ENCODE results near the gene EIF3CL.
A peak's percentile ranks its signal among the peaks of the same experiment; 100 is the strongest.
"Not testable (repeated sequence)": the region's sequence is repeated elsewhere in the genome, so short reads cannot be mapped to it uniquely, and the experiment has no call there.

EIF3CL gene

GRCh38 chr16:28403220-28404072 lies at the start of gene EIF3CL:
EIF3CL (minus strand) TSS chr16:28403841; CDS start chr16:28403618, 223 bp downstream.
- peak within 1 kb of the TSS; percentile 80 for H3K27ac Mint-ChIP-seq

GRCh38 chr16:28447081-28447480 lies 43.4 kb upstream of the EIF3CL start:
- H3K4me3 Mint-ChIP-seq, DNase-seq, H3K9me3 Mint-ChIP-seq, CTCF ChIA-PET, H3K4me1 Mint-ChIP-seq, H3K36me3 Mint-ChIP-seq, H3K27ac Mint-ChIP-seq, H3K27me3 Mint-ChIP-seq: not testable (repeated sequence)

More at GRCh38 chr16:28403220-28404072, at the start of gene EIF3CL:
- peak within 1 kb of the TSS; percentile 78 for H3K4me3 Mint-ChIP-seq
- H3K4me1 Mint-ChIP-seq, DNase-seq, H3K9me3 Mint-ChIP-seq, H3K27me3 Mint-ChIP-seq, H3K36me3 Mint-ChIP-seq, CTCF ChIA-PET: not testable (repeated sequence)

GRCh38 chr16:28446388-28446787 lies 42.7 kb upstream of the EIF3CL start:
- H3K36me3 Mint-ChIP-seq, H3K9me3 Mint-ChIP-seq, H3K27ac Mint-ChIP-seq, H3K4me3 Mint-ChIP-seq, DNase-seq, H3K27me3 Mint-ChIP-seq, H3K4me1 Mint-ChIP-seq, CTCF ChIA-PET: not testable (repeated sequence)

- H3K4me1 Mint-ChIP-seq, H3K27me3 Mint-ChIP-seq, H3K4me3 Mint-ChIP-seq, H3K36me3 Mint-ChIP-seq, H3K27ac Mint-ChIP-seq, H3K9me3 Mint-ChIP-seq, CTCF ChIA-PET, DNase-seq: not testable (repeated sequence)
Measured at GRCh38 chr16:28443943-28444342, 40.3 kb upstream of the EIF3CL start.

GRCh38 chr16:28438899-28439298 lies 35.3 kb upstream of the EIF3CL start:
- H3K9me3 Mint-ChIP-seq, H3K27ac Mint-ChIP-seq, H3K4me3 Mint-ChIP-seq, H3K36me3 Mint-ChIP-seq, H3K27me3 Mint-ChIP-seq, CTCF ChIA-PET, H3K4me1 Mint-ChIP-seq: not testable (repeated sequence)
- DNase-seq, result peak; percentile 19

- H3K4me3 Mint-ChIP-seq, H3K9me3 Mint-ChIP-seq, CTCF ChIA-PET, H3K27ac Mint-ChIP-seq, H3K36me3 Mint-ChIP-seq, H3K27me3 Mint-ChIP-seq, DNase-seq, H3K4me1 Mint-ChIP-seq: not testable (repeated sequence)
Measured at GRCh38 chr16:28435340-28435739, 31.7 kb upstream of the EIF3CL start.

GRCh38 chr16:28426060-28426680 lies 22.5 kb upstream of the EIF3CL start:
- H3K4me1 Mint-ChIP-seq, H3K4me3 Mint-ChIP-seq, CTCF ChIA-PET, H3K36me3 Mint-ChIP-seq, DNase-seq, H3K27ac Mint-ChIP-seq, H3K27me3 Mint-ChIP-seq, H3K9me3 Mint-ChIP-seq: not testable (repeated sequence)

- DNase-seq, H3K9me3 Mint-ChIP-seq, H3K27ac Mint-ChIP-seq, H3K36me3 Mint-ChIP-seq, H3K27me3 Mint-ChIP-seq, H3K4me1 Mint-ChIP-seq, H3K4me3 Mint-ChIP-seq, CTCF ChIA-PET: not testable (repeated sequence)
Measured at GRCh38 chr16:28421071-28421750, 17.6 kb upstream of the EIF3CL start.

GRCh38 chr16:28417033-28417432 lies 13.4 kb upstream of the EIF3CL start:
- CTCF ChIA-PET, DNase-seq, H3K27ac Mint-ChIP-seq, H3K9me3 Mint-ChIP-seq, H3K4me1 Mint-ChIP-seq, H3K4me3 Mint-ChIP-seq, H3K36me3 Mint-ChIP-seq, H3K27me3 Mint-ChIP-seq: not testable (repeated sequence)

GRCh38 chr16:28414530-28414929 lies 10.9 kb upstream of the EIF3CL start:
- H3K27me3 Mint-ChIP-seq, H3K4me3 Mint-ChIP-seq, CTCF ChIA-PET, DNase-seq, H3K27ac Mint-ChIP-seq, H3K36me3 Mint-ChIP-seq, H3K4me1 Mint-ChIP-seq, H3K9me3 Mint-ChIP-seq: not testable (repeated sequence)

GRCh38 chr16:28413585-28413984 lies 9.9 kb upstream of the EIF3CL start:
- H3K27me3 Mint-ChIP-seq, H3K4me3 Mint-ChIP-seq, H3K9me3 Mint-ChIP-seq, H3K36me3 Mint-ChIP-seq, H3K27ac Mint-ChIP-seq, DNase-seq, H3K4me1 Mint-ChIP-seq, CTCF ChIA-PET: not testable (repeated sequence)

- CTCF ChIA-PET, H3K4me1 Mint-ChIP-seq, H3K27me3 Mint-ChIP-seq, H3K4me3 Mint-ChIP-seq, DNase-seq, H3K36me3 Mint-ChIP-seq, H3K27ac Mint-ChIP-seq, H3K9me3 Mint-ChIP-seq: not testable (repeated sequence)
Measured at GRCh38 chr16:28392054-28392453, 11.6 kb downstream of the EIF3CL start.

- H3K4me1 Mint-ChIP-seq, H3K27me3 Mint-ChIP-seq, H3K27ac Mint-ChIP-seq, DNase-seq, CTCF ChIA-PET, H3K4me3 Mint-ChIP-seq, H3K9me3 Mint-ChIP-seq, H3K36me3 Mint-ChIP-seq: not testable (repeated sequence)
Measured at GRCh38 chr16:28382177-28382867, 21.3 kb downstream of the EIF3CL start.

- H3K36me3 Mint-ChIP-seq, H3K27me3 Mint-ChIP-seq, H3K4me3 Mint-ChIP-seq, DNase-seq, H3K9me3 Mint-ChIP-seq, CTCF ChIA-PET, H3K4me1 Mint-ChIP-seq, H3K27ac Mint-ChIP-seq: not testable (repeated sequence)
Measured at GRCh38 chr16:28377822-28378221, 25.8 kb downstream of the EIF3CL start.

All from activated naive CD4-positive, alpha-beta T cell treated with anti-CD3 and anti-CD28 coated beads, Interleukin-2, amount 10 ng/mL, durations not matched to agents 7 days and 5 days (primary cell).